Liver (tissue), 3 donors: ENCODE results near the gene HSPG2.

Experiments
- ATF3 ChIP-seq: IDR thresholded peaks from 2 replicates; pipeline ENCODE4 v1.6.1; 2016; ENCODE audit warnings: antibody characterized with exemption
- EGR1 ChIP-seq, 2 donors: IDR thresholded peaks; 2 replicates each; pipeline ENCODE4 v1.6.1; 2016 to 2018; ENCODE audit warnings: antibody characterized with exemption in 2 of 2, low read depth in 2 of 2
- HNF4A ChIP-seq, 2 donors: conservative IDR thresholded peaks; 2 replicates each; pipeline ENCODE4 v1.6.1; 2016; ENCODE audit warnings: antibody characterized with exemption in 2 of 2, mild to moderate bottlenecking in 2 of 2
- RAD21 ChIP-seq, 2 donors: IDR thresholded peaks; 2 replicates each; pipeline ENCODE4 v1.6.1; 2016; ENCODE audit warnings: antibody characterized with exemption in 2 of 2, mild to moderate bottlenecking in 2 of 2
- SP1 ChIP-seq: IDR thresholded peaks from 2 replicates; pipeline ENCODE4 v1.6.1; 2018; ENCODE audit warnings: antibody characterized with exemption, mild to moderate bottlenecking
- TAF1 ChIP-seq: conservative IDR thresholded peaks from 2 replicates; pipeline ENCODE4 v1.6.1; 2016; ENCODE audit warnings: antibody characterized with exemption, mild to moderate bottlenecking
- YY1 ChIP-seq: IDR thresholded peaks from 2 replicates; pipeline ENCODE4 v1.6.1; 2016; ENCODE audit warnings: antibody characterized with exemption, mild to moderate bottlenecking
- TF ChIP-seq, protein P1 (sequence below): fragments of 150-350 bp; IDR thresholded peaks from 2 replicates; pipeline ENCODE4 v1.5.1; 2017; ENCODE audit warnings: improper control_type of control experiment, low read depth, low read length; ENCODE audit not compliant: missing input control
- TF ChIP-seq, protein P2 (sequence below): IDR thresholded peaks from 2 replicates; pipeline ENCODE4 v1.6.1; 2016; ENCODE audit warnings: antibody characterized with exemption, mild to moderate bottlenecking
- TF ChIP-seq, protein P3 (sequence below): IDR thresholded peaks from 2 replicates; pipeline ENCODE4 v1.6.1; 2016; ENCODE audit warnings: antibody characterized with exemption
- donor health status: healthy.
- donor health status: healthy.

DNA sequence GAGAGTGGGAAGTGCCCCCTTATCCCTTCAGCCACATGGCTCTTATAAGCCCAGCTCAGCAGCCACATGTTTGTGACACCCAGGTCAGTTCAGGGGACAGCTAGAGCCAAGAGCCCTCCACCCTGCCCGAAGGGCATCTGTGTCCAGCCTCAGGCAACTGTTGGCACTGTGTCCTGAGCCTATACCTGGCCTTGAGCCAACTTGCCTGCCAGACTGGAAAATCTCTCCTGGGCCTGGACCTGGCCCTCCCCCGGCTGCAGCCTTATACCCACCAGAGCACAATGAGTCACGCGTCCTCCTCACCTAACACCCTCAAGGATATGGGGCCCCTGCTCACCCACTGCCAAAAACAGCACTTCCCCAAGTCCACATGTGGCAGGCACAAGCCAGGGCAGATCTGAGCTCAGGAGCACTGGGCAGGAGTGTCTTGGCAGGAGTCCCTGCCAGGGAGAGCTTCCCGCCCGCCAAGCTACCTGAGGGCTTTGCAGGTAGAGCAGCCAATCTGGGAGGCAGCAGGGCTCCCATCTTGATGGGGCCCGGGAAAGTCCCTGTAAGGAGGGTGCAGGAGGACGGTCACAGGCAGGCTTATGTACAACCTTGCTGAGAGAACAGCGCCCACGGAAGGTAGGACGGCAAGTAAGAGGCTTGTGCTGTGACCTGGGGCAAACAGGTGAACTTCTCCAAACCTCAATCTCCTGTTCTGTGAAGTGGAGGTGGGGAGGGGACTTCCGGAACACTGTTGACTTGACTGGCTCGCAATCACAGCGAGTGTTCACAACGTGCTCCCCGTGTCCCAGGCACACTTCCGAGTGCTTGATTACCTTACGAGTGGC is 19.8 kb upstream of the HSPG2 start:
- TF ChIP-seq, protein P1, sequence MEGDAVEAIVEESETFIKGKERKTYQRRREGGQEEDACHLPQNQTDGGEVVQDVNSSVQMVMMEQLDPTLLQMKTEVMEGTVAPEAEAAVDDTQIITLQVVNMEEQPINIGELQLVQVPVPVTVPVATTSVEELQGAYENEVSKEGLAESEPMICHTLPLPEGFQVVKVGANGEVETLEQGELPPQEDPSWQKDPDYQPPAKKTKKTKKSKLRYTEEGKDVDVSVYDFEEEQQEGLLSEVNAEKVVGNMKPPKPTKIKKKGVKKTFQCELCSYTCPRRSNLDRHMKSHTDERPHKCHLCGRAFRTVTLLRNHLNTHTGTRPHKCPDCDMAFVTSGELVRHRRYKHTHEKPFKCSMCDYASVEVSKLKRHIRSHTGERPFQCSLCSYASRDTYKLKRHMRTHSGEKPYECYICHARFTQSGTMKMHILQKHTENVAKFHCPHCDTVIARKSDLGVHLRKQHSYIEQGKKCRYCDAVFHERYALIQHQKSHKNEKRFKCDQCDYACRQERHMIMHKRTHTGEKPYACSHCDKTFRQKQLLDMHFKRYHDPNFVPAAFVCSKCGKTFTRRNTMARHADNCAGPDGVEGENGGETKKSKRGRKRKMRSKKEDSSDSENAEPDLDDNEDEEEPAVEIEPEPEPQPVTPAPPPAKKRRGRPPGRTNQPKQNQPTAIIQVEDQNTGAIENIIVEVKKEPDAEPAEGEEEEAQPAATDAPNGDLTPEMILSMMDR = no peak
- no peak for TF ChIP-seq RAD21 (IDR thresholded peaks at IDR 0.05)
- TF ChIP-seq SP1 = no peak
- TF ChIP-seq, protein P2, sequence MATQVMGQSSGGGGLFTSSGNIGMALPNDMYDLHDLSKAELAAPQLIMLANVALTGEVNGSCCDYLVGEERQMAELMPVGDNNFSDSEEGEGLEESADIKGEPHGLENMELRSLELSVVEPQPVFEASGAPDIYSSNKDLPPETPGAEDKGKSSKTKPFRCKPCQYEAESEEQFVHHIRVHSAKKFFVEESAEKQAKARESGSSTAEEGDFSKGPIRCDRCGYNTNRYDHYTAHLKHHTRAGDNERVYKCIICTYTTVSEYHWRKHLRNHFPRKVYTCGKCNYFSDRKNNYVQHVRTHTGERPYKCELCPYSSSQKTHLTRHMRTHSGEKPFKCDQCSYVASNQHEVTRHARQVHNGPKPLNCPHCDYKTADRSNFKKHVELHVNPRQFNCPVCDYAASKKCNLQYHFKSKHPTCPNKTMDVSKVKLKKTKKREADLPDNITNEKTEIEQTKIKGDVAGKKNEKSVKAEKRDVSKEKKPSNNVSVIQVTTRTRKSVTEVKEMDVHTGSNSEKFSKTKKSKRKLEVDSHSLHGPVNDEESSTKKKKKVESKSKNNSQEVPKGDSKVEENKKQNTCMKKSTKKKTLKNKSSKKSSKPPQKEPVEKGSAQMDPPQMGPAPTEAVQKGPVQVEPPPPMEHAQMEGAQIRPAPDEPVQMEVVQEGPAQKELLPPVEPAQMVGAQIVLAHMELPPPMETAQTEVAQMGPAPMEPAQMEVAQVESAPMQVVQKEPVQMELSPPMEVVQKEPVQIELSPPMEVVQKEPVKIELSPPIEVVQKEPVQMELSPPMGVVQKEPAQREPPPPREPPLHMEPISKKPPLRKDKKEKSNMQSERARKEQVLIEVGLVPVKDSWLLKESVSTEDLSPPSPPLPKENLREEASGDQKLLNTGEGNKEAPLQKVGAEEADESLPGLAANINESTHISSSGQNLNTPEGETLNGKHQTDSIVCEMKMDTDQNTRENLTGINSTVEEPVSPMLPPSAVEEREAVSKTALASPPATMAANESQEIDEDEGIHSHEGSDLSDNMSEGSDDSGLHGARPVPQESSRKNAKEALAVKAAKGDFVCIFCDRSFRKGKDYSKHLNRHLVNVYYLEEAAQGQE = no peak
- no peak for TF ChIP-seq YY1
- no peak for TF ChIP-seq EGR1 (IDR thresholded peaks at IDR 0.05; ENCODE audit: low read depth in 2 of 2)
- TF ChIP-seq HNF4A (conservative IDR thresholded peaks at IDR 0.05) = no peak
- TF ChIP-seq ATF3 = no peak
- no peak for TF ChIP-seq TAF1
- TF ChIP-seq, protein P3, sequence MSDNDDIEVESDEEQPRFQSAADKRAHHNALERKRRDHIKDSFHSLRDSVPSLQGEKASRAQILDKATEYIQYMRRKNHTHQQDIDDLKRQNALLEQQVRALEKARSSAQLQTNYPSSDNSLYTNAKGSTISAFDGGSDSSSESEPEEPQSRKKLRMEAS = no peak
